GM20000 (cell line): ENCODE results near the gene CACNB4.

Experiments
- DNase-seq: peaks from one replicate; pipeline ENCODE4 v3.0.0; 2012; ENCODE audit warnings: low spot score
- CTCF ChIP-seq: IDR thresholded peaks from 2 replicates; pipeline ENCODE4 v1.5.1; 2012; ENCODE audit warnings: mild to moderate bottlenecking, control low read depth; ENCODE audit errors: extremely low read depth, missing control alignments

CACNB4 gene

DNA sequence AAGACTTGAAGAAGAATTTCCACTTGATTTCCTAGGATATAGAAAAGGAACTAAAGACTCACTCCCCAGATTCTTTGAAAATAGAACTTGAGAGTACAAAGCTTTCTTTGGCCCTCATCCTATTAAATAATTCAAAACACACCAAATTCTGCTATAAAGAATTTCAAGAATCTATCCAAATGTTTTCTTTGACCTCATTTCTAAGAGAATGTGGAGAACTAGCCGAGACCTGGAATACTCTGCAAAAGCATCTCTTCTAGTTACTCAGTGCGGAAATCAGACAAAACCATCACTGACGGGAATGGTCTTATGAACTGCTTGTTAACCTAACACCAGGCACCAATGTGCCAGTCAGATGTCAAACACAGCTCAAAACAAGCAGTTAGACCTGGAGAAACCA lies 226.4 kb downstream of the CACNB4 start:
- no peak for TF ChIP-seq CTCF
- DNase-seq: no peak

DNA sequence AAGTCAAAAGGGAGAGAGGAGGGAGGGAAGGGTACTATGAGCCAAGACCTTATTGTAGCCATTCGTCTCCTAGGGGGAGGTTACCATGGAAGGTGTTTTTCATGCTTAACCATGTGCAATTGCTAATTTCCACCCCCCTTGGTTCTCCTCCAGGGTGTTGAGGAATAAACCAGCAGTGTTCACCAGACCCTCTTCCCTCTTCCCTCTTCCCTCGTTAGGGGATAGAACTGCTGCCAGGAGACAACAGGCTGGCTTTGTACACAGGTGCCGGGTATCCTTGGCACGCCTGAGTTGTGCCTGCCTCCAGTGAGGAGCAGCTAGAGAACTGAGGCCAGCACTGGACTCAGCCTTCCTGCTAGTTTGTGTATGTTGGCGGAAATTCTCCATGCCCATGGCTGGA lies 229.6 kb downstream of the CACNB4 start:
- no peak for TF ChIP-seq CTCF
- DNase-seq: no peak

DNA sequence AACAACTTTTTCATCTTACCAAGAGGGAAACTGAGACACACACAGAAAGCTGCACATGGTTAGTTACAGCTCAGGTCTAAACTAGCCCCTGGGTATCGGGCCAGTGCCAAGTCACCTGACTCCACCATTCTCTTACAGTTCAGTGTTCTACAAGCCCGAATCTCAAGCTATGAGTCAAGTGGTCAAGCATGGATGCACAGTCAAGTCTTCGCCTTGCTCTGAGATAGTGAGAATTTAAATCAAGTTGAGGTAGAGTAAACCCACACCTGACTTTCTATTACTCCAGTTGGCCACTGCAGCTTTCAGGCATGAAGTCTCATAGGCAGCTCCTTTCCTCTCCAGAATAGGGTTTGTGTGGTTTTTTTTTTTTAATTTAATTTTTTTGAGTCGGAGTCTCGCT lies 236.1 kb downstream of the CACNB4 start:
- DNase-seq: peak; percentile 76
- TF ChIP-seq CTCF: no peak

DNA sequence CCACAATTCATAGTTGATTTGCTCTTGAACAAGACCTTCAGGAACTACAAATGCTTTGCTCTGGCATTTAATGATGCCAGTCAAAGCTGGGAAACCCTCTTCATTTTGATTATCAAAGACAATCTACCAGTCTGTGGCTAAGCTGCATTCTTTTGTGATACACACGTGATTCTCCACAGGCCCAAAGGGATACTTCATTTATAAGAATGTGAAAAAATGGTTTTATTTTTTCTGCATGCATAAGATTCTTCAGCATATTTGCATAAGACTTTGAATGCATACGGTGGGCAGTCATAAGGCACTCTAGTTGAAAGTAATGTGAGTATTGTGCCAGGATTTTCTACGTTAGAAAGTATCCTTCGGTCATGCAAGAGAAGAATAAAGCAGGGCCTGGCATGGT lies 237.7 kb downstream of the CACNB4 start:
- TF ChIP-seq CTCF: no peak
- DNase-seq: no peak

DNA sequence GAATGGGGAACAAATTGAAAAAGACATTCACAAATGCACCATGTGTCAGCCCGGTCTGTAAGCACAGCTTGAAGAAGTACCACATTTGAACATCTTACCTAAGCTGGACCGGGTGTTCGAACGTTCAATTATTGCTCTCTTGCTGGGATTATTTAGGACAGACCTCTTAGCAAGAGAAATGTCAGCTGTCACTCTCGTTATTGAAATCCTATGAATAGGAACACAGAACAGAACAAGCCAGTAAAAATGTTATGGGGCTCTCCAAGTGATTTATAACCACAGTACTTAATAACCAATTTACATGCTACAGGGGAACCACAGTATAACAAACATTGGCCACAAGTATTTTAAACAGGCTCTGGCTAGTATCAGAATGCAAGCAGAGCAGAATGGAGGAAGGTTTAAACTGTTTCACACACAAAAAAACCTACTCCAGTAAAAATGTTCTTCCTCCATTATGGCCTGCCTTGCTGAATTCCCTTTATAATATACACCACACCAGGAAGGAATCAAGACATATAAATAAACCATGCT lies 238.2 kb downstream of the CACNB4 start:
- no peak for TF ChIP-seq CTCF
- DNase-seq: no peak

DNA sequence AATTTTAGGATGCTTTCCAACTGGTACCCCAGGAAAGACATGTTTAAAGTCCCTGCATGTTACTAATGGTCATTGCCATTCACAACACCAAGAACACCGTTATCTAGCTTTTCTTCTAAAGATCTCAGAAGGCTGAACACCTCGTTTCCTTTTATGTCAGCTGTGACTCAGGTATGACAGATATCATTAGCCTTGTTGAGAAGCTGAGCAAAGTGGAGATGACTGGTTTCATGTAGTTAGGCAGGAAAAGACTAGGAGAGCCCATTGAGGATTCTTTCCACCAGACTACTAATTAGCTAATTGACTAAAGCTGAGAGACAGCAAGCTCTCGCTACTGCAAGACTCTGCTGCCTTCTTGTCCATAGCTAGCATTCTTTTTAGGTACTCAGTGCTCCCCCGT lies 238.6 kb downstream of the CACNB4 start:
- DNase-seq: no peak
- no peak for TF ChIP-seq CTCF

DNA sequence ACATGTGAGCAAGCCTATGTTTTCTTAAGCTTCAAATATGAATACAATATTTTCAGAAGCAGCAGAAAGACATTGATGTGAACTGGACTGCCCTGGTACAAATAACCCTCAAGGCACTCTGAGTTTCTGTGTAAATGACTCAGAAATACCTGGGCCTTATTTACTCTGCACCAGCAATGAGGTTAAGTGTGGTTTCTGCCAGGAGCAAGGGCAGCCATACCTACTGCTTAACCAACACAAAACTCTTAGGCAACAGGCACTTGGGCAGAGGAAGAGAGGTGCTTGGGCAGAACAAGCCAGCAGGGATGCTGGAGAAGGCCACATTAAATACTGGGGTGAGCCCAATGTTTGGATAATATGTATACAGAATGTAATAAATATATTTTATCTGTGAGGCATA lies 241.2 kb downstream of the CACNB4 start:
- no peak for DNase-seq
- TF ChIP-seq CTCF: no peak
